Colon (tissue), 2 donors: Measurements from ENCODE around the gene TMEM186.
"Not testable (repeated sequence)": the region's sequence is repeated elsewhere in the genome, so short reads cannot be mapped to it uniquely, and the experiment has no call there.

ENCODE experiments used
- FAIRE-seq: peaks from 2 replicates; lab custom pipeline; 2012; peaks lifted over from hg19 to GRCh38; lab: Jason Lieb, UNC
- donor health status: control.
- donor health status: control.

TMEM186 gene

GRCh38 chr16:8773537-8773936 lies 23.9 kb downstream of the TMEM186 start:
- no peak for FAIRE-seq

GRCh38 chr16:8768692-8769091 lies 28.7 kb downstream of the TMEM186 start:
- no peak for FAIRE-seq

- no peak for FAIRE-seq
These were observed 29.2 kb downstream of the TMEM186 start for GRCh38 chr16:8768283-8768682.

- no peak for FAIRE-seq
These were observed 30.3 kb downstream of the TMEM186 start for GRCh38 chr16:8767176-8767575.

- FAIRE-seq, result no peak
These were observed 32.8 kb downstream of the TMEM186 start for GRCh38 chr16:8764525-8765250.

GRCh38 chr16:8763899-8764298 lies 33.5 kb downstream of the TMEM186 start:
- FAIRE-seq, result no peak

GRCh38 chr16:8763083-8763482 lies 34.4 kb downstream of the TMEM186 start:
- FAIRE-seq, result no peak

- no peak for FAIRE-seq
These were observed 35.2 kb downstream of the TMEM186 start for GRCh38 chr16:8762254-8762653.

GRCh38 chr16:8761078-8761477 lies 36.4 kb downstream of the TMEM186 start:
- FAIRE-seq, result no peak

GRCh38 chr16:8760021-8760420 lies 37.4 kb downstream of the TMEM186 start:
- no peak for FAIRE-seq

GRCh38 chr16:8758022-8758421 lies 39.4 kb downstream of the TMEM186 start:
- FAIRE-seq, result no peak

- FAIRE-seq, result no peak
These were observed 40.7 kb downstream of the TMEM186 start for GRCh38 chr16:8756755-8757154.

- FAIRE-seq, result no peak
These were observed 43.9 kb downstream of the TMEM186 start for GRCh38 chr16:8753416-8754054.

- FAIRE-seq, result no peak
These were observed 44.7 kb downstream of the TMEM186 start for GRCh38 chr16:8752706-8753105.

- no peak for FAIRE-seq
These were observed 45.7 kb downstream of the TMEM186 start for GRCh38 chr16:8751481-8752311.

- not testable (repeated sequence) for FAIRE-seq
These were observed 48.5 kb downstream of the TMEM186 start for GRCh38 chr16:8748944-8749343.
